GDM1 (cell line): ENCODE measurements around the gene STOX1.
A peak's percentile ranks its signal among the peaks of the same experiment; 100 is the strongest.
"Not testable (repeated sequence)": the region's sequence is repeated elsewhere in the genome, so short reads cannot be mapped to it uniquely, and the experiment has no call there.

Experiments
- DNase-seq: peaks from one replicate; lab custom pipeline; 2025; lab: John Stamatoyannopoulos, UW

Gene STOX1, protein sequence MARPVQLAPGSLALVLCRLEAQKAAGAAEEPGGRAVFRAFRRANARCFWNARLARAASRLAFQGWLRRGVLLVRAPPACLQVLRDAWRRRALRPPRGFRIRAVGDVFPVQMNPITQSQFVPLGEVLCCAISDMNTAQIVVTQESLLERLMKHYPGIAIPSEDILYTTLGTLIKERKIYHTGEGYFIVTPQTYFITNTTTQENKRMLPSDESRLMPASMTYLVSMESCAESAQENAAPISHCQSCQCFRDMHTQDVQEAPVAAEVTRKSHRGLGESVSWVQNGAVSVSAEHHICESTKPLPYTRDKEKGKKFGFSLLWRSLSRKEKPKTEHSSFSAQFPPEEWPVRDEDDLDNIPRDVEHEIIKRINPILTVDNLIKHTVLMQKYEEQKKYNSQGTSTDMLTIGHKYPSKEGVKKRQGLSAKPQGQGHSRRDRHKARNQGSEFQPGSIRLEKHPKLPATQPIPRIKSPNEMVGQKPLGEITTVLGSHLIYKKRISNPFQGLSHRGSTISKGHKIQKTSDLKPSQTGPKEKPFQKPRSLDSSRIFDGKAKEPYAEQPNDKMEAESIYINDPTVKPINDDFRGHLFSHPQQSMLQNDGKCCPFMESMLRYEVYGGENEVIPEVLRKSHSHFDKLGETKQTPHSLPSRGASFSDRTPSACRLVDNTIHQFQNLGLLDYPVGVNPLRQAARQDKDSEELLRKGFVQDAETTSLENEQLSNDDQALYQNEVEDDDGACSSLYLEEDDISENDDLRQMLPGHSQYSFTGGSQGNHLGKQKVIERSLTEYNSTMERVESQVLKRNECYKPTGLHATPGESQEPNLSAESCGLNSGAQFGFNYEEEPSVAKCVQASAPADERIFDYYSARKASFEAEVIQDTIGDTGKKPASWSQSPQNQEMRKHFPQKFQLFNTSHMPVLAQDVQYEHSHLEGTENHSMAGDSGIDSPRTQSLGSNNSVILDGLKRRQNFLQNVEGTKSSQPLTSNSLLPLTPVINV

DNA sequence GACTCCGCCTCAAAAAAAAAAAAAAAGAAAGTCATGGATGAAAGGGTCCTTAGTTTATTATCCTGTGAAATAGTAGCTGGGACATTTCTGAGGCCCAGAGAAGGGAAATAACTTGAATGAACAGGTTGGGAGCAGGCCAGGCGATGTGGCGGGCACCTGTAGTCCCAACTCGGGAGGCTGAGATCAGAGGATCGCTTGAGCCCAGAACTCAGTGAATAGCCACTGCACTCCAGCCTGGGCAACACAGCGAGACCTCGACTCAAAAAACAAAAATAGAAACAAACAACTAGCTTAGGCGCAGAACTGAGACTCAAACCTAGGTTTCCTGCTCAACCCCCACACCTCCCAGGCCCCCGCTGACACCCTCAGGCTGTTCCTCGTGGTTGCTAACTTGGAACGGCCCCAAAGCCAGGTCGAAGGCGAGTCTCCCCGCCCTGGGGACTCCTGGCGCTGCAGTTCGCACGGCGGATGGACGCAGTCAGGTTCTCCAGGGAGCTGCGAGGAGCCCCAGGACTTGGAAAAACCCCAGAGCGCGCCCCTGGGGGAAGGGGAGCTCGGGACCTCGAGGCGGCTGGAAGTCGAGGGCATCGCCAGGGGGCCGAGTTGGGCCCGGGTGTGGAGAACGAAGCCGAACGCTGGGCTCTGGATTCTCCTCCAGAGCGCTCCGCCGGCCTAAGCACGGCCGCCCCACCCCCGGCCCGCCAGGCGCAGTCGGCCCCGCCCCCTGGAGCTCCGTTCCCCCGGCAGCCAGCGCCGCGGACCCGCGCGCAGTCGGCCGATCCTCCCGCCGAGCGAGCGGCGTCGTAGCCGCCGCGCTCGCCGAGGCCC lies at the start of gene STOX1:
Gene STOX1, plus strand, starts transcription at position 768 of the 828 bp plus-strand sequence. CDS start 93 bp downstream, outside the sequence.
- DNase-seq: peak; percentile 50

- no peak for DNase-seq
These were observed 45.4 kb upstream of the STOX1 start for GRCh38 chr10:68781613-68782574.

GRCh38 chr10:68784476-68784875 lies 42.9 kb upstream of the STOX1 start:
- DNase-seq: no peak

DNA sequence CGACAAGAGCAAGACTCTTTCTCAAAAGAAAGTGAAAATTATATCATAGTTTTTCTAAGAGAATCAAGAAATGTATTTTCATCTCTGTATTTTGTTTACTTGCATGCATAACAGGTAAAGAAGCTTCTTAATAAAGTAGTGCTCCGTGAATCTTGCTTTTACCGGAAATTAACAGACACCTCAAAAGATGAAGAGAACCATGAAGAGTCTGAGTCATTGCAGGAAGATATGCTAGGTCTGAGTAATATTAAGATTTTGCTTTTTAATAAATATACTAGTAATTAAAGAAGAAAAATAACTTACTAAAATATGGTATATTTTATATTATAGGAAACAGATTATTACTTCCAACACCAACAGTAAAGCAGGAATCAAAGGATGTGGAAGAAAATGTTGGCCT lies 39.5 kb upstream of the STOX1 start:
- DNase-seq: no peak

- DNase-seq: no peak
These were observed 36.9 kb upstream of the STOX1 start for GRCh38 chr10:68790476-68790875.

DNA sequence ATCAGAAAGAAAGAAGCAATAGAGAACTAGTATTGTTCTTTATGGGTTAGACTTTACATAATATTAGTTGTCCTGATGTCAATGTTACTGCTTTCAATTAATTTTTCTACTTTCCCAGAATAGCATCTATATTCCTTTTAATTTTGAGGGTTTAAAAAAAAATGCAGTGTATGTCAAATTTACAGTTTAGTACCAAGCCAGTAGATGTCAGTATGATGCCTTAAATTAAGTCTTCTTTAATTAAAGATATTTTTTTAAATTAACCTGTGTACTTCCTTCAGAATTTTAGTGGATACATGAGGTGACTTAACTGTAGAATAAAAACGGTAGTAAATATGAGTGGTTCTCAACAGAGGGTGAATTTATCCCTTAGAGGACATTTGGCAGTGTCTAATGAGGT lies 35.2 kb upstream of the STOX1 start:
- DNase-seq: no peak

GRCh38 chr10:68795886-68796532 lies 31.3 kb upstream of the STOX1 start:
- DNase-seq: no peak

DNA sequence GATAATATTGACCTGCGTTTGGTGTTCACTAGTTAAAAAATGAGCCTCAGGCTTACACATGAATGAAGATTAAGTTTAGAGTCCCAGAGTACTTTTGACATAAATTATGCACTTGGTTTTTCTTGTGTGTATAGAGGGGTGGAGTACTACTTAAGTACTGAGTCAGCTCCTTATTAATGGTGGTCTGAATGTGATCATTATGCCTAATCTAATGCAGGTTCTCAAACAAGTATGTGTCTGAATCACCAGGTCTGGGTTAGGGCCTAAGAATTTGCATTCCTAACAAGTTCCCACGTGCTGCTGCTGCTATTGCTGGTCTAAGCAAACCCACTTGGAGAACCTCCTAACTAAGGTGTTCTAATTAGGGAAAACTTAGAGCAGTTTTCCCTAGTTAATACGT lies 30.7 kb upstream of the STOX1 start:
- no peak for DNase-seq

GRCh38 chr10:68800211-68800610 lies 27.1 kb upstream of the STOX1 start:
- no peak for DNase-seq

GRCh38 chr10:68804692-68805091 lies 22.6 kb upstream of the STOX1 start:
- DNase-seq: no peak

DNA sequence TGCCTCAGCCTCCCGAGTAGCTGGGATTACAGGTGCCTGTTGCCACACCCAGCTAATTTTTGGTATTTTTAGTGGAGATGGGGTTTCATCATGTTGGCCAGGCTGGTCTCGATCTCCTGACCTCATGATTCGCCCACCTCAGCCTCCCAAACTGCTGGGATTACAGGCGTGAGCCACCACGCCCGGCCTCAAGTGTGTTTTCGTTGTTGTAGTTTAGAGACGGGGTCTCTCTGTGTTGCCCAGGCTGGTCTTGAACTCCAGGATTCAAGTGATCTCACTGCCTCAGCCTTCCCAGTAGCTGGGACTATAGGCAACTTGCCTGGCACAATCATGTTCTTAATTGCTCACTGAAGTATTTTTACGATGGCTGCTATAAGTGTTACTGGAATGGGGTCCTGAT lies 16.5 kb upstream of the STOX1 start:
- DNase-seq: not testable (repeated sequence)

DNA sequence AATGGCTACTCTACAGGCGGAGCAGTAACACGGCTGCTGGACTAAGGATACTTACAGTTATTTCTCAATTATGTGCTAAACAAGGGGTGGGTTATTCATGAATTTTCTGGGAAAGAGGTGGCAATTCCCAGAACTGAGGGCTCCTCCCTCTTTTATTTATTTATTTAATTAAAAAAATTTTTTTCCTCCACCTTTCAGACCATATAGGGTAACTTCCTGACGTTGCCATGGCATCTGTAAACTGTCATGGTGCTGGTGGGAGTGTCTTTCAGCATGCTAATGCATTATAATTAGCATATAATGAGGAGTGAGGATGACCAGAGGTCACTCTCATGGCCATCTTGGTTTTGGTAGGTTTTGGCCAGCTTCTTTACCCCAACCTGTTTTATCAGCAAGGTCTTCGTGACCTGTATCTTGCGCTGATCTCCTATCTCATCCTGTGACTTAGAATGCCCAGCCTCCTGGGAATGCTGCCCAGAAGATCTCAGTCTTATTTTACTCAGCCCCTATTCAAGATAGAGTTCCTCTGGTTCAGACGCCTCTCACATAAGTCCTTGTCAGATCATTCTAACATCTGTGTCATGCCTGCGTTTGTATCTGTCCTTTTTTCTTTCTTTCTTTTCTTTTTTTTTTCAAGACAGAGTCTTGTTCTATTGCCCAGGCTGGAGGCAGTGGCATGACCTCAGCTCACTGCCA lies 15.9 kb upstream of the STOX1 start:
- no peak for DNase-seq

DNA sequence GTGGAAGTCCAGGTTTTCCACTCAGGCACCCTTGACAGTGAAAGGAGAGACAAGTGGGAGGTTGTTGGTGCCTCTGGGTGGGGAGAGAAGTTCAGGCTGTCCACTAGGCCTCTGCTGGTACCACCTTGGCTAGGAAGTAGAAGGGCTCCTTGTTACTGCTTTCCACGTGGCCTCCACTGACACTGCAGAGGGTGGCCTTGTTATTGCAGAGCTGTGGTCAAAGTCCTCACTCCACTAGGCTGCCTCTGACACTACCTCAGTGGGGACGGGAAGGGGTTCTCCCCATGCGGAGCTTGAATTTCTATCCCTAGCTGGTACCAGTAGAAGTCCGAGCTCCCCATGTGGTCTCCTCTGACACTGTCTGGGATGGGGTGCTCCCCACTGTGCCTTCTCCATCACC lies 14.9 kb upstream of the STOX1 start:
- no peak for DNase-seq

GRCh38 chr10:68813559-68813958 lies 13.8 kb upstream of the STOX1 start:
- DNase-seq: no peak

DNA sequence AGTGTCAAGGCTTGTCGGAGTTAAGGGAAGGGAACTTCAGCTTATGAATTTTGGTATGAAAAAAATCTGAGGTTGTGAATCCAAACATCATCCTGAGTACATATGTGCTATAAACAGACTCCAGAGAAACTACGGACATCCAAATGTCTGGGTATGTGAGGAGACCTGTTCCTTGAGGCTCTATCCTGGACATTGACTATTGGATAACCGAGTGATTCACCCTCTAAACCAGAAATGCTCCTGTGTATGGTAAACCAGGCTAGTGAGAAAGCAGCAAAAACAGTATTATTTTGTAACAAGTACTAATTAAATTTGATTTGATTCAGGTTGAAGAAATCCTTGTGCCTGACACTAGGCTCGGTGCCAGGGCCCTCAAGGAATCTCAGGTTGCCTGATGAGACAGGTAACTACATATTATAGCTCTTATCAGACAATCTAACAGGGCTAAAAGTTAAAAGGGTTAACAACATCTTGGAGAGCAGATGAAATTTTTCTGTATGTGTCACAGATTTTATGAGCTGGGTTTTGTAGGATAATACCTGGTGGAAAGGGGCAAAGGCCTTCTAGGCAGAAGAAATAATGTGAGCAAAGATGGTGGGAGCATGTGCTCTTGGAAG lies 10.4 kb upstream of the STOX1 start:
- DNase-seq: no peak

DNA sequence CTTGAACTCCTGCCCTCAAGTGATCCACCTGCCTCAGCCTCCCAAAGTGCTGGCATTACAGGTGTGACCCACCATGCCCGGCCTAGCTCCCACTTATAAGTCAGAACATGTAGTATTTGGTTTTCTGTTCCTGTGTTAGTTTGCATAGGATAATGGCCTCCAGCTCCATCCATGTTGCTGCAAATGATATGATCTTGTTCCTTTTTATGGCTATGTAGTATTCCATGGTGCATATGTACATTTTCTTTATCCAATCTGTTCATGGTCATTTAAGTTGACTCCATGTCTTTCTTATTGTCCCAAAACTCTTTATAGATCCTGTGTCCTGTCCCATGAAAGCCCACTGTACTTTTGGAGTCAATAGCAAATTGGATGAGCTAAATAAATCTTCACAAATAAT lies 7.0 kb upstream of the STOX1 start:
- not testable (repeated sequence) for DNase-seq

DNA sequence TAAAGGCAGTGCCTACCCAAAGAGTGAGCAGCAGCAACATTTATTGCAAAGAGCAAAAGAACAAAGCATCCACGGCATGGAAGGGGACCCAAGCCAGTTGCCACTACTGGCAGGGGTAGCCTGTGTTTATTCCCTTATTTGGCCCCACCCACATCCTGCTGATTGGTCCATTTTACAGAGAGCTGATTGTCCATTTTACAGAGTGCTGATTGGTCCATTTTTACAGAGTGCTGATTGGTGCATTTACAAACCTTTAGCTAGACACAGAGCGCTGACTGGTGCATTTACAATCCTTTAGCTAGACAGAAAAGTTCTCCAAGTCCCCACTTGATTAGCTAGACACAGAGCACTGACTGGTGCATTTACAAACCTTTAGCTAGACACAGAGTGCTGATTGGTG lies 4.7 kb upstream of the STOX1 start:
- DNase-seq: not testable (repeated sequence)

- not testable (repeated sequence) for DNase-seq
These were observed 245 bp downstream of the STOX1 start for GRCh38 chr10:68827592-68827959.

GRCh38 chr10:68828083-68828601 lies 811 bp downstream of the STOX1 start:
- DNase-seq: not testable (repeated sequence)
